Epidermal melanocyte (primary cell): ENCODE data around the gene APOD.

Experiments
- DNase-seq: peaks from one replicate; pipeline ENCODE4 v3.0.0; 2011; ENCODE audit warnings: low spot score; ENCODE audit not compliant: insufficient read length

The APOD gene

GRCh38 chr3:195555110-195555509, 28.6 kb downstream of the APOD start:
- DNase-seq = no peak

GRCh38 chr3:195554458-195554857, 29.3 kb downstream of the APOD start:
- DNase-seq = no peak

GRCh38 chr3:195553268-195553667, 30.5 kb downstream of the APOD start:
- DNase-seq = no peak

GRCh38 chr3:195551381-195551978, 32.3 kb downstream of the APOD start:
- DNase-seq = no peak

GRCh38 chr3:195550723-195551122, 33.0 kb downstream of the APOD start:
- DNase-seq = no peak

GRCh38 chr3:195549931-195550519, 33.7 kb downstream of the APOD start:
- DNase-seq = no peak

- no peak for DNase-seq
Measured at GRCh38 chr3:195548987-195549386, 34.8 kb downstream of the APOD start.

GRCh38 chr3:195548501-195548900, 35.2 kb downstream of the APOD start:
- DNase-seq = no peak

- DNase-seq = no peak
Measured at GRCh38 chr3:195548006-195548405, 35.7 kb downstream of the APOD start.

- DNase-seq = no peak
Measured at GRCh38 chr3:195546130-195546560, 37.6 kb downstream of the APOD start.

GRCh38 chr3:195544634-195545033, 39.1 kb downstream of the APOD start:
- DNase-seq = no peak

GRCh38 chr3:195544230-195544536, 39.6 kb downstream of the APOD start:
- no peak for DNase-seq

- DNase-seq = no peak
Measured at GRCh38 chr3:195543500-195544229, 40.1 kb downstream of the APOD start.

GRCh38 chr3:195542698-195543499, 40.8 kb downstream of the APOD start, which contains the start of gene PPP1R2:
Gene PPP1R2, minus strand, starts transcription at chr3:195543325. Its CDS starts 300 bp downstream, at chr3:195543025.
- peak; percentile 73 for DNase-seq

- no peak for DNase-seq
Measured at GRCh38 chr3:195542316-195542697, 41.4 kb downstream of the APOD start.

GRCh38 chr3:195540511-195540910, 43.2 kb downstream of the APOD start:
- no peak for DNase-seq

GRCh38 chr3:195540027-195540426, 43.7 kb downstream of the APOD start:
- no peak for DNase-seq

- DNase-seq = no peak
Measured at GRCh38 chr3:195539479-195539878, 44.3 kb downstream of the APOD start.

GRCh38 chr3:195537995-195538394, 45.7 kb downstream of the APOD start:
- no peak for DNase-seq

- no peak for DNase-seq
Measured at GRCh38 chr3:195535293-195535692, 48.4 kb downstream of the APOD start.

- no peak for DNase-seq
Measured at GRCh38 chr3:195532834-195533233, 50.9 kb downstream of the APOD start.

- no peak for DNase-seq
Measured at GRCh38 chr3:195532345-195532744, 51.4 kb downstream of the APOD start.
